Liver (tissue), 9 donors: ENCODE measurements around the gene GRPEL2. TPM values are rescaled to one million over a fixed set of nuclear protein-coding genes. Genes with fewer than 3 reads are reported as not detected.

ENCODE experiments used
- DNase-seq: peaks from one replicate; pipeline ENCODE4 v3.0.0-alpha.2; 2017; ENCODE audit warnings: low spot score
- H3K27ac ChIP-seq, 2 donors: one replicate each; pipeline ENCODE4 v1.7.0; 2013; ENCODE audit warnings: inconsistent platforms in 2 of 2, low read length in 2 of 2, control low read depth in 1 of 2, low read depth in 1 of 2, mild to moderate bottlenecking in 1 of 2
- H3K27me3 ChIP-seq, 4 donors: one replicate each; pipeline versions ENCODE4 v1.6.1 to v1.7.0; 2013; ENCODE audit warnings: low read length in 3 of 4, inconsistent platforms in 1 of 4, mild to moderate bottlenecking in 1 of 4, moderate library complexity in 1 of 4; ENCODE audit not compliant: control insufficient read depth in 4 of 4, insufficient read depth in 4 of 4
- H3K36me3 ChIP-seq, 4 donors: one replicate each; pipeline versions ENCODE4 v1.6.1 to v1.7.0; 2013; ENCODE audit warnings: low read length in 3 of 4, mild to moderate bottlenecking in 3 of 4, low read depth in 1 of 4, moderate library complexity in 1 of 4; ENCODE audit not compliant: control insufficient read depth in 4 of 4, insufficient read depth in 3 of 4
- H3K4me1 ChIP-seq, 4 donors: one replicate each; pipeline versions ENCODE4 v1.6.1 to v1.7.0; 2013; ENCODE audit warnings: low read length in 3 of 4, mild to moderate bottlenecking in 3 of 4, moderate library complexity in 1 of 4; ENCODE audit not compliant: control insufficient read depth in 4 of 4, insufficient read depth in 4 of 4
- H3K4me3 ChIP-seq, 3 donors: one replicate each; pipeline versions ENCODE4 v1.6.1 to v1.7.0; 2013; ENCODE audit warnings: low read length in 3 of 3, control low read depth in 1 of 3, low read depth in 1 of 3, mild to moderate bottlenecking in 1 of 3
- H3K9ac ChIP-seq, 2 donors: one replicate each; pipeline ENCODE4 v1.7.0; 2013; ENCODE audit warnings: low read length in 2 of 2, mild to moderate bottlenecking in 2 of 2, moderate library complexity in 2 of 2, control low read depth in 1 of 2, low read depth in 1 of 2
- H3K9me3 ChIP-seq, 4 donors: one replicate each; pipeline versions ENCODE4 v1.6.1 to v1.7.0; 2013; ENCODE audit warnings: low read length in 3 of 4; ENCODE audit not compliant: control insufficient read depth in 4 of 4
- ATF3 ChIP-seq: IDR thresholded peaks from 2 replicates; pipeline ENCODE4 v1.6.1; 2016; ENCODE audit warnings: antibody characterized with exemption
- EGR1 ChIP-seq, 2 donors: IDR thresholded peaks; 2 replicates each; pipeline ENCODE4 v1.6.1; 2016 to 2018; ENCODE audit warnings: antibody characterized with exemption in 2 of 2, low read depth in 2 of 2
- FOXA1 ChIP-seq: IDR thresholded peaks from 2 replicates; pipeline ENCODE4 v1.6.1; 2016; ENCODE audit warnings: antibody characterized with exemption
- FOXA2 ChIP-seq: IDR thresholded peaks from 2 replicates; pipeline ENCODE4 v1.6.1; 2016; ENCODE audit warnings: antibody characterized with exemption
- HNF4A ChIP-seq, 2 donors: conservative IDR thresholded peaks; 2 replicates each; pipeline ENCODE4 v1.6.1; 2016; ENCODE audit warnings: antibody characterized with exemption in 2 of 2, mild to moderate bottlenecking in 2 of 2
- HNF4G ChIP-seq: IDR thresholded peaks from 2 replicates; pipeline ENCODE4 v1.6.1; 2016; ENCODE audit warnings: antibody characterized with exemption
- JUND ChIP-seq, 2 donors: IDR thresholded peaks; 2 replicates each; pipeline ENCODE4 v1.6.1; 2016; ENCODE audit warnings: antibody characterized with exemption in 2 of 2
- MAX ChIP-seq: IDR thresholded peaks from 2 replicates; pipeline ENCODE4 v1.6.1; 2016; ENCODE audit warnings: antibody characterized with exemption
- NR2F2 ChIP-seq: IDR thresholded peaks from 2 replicates; pipeline ENCODE4 v1.6.1; 2016; ENCODE audit warnings: antibody characterized with exemption
- RAD21 ChIP-seq, 2 donors: IDR thresholded peaks; 2 replicates each; pipeline ENCODE4 v1.6.1; 2016; ENCODE audit warnings: antibody characterized with exemption in 2 of 2, mild to moderate bottlenecking in 2 of 2
- REST ChIP-seq: IDR thresholded peaks from 2 replicates; pipeline ENCODE4 v1.6.1; 2016; ENCODE audit warnings: antibody characterized with exemption, mild to moderate bottlenecking
- SP1 ChIP-seq: IDR thresholded peaks from 2 replicates; pipeline ENCODE4 v1.6.1; 2018; ENCODE audit warnings: antibody characterized with exemption, mild to moderate bottlenecking
- TAF1 ChIP-seq: conservative IDR thresholded peaks from 2 replicates; pipeline ENCODE4 v1.6.1; 2016; ENCODE audit warnings: antibody characterized with exemption, mild to moderate bottlenecking
- YY1 ChIP-seq: IDR thresholded peaks from 2 replicates; pipeline ENCODE4 v1.6.1; 2016; ENCODE audit warnings: antibody characterized with exemption, mild to moderate bottlenecking
- ZBTB33 ChIP-seq: IDR thresholded peaks from 2 replicates; pipeline ENCODE4 v1.6.1; 2016; ENCODE audit warnings: antibody characterized with exemption
- WGBS: extraction: QIAGEN DNeasy Blood & Tissue Kit; methylation state at CpG from one replicate; pipeline ENCODE4 v1.1.7; 2013; 5-methylcytosine and 5-hydroxymethylcytosine counted together
- polyA plus RNA-seq, 2 donors: library from polyadenylated mRNA; stranded (reverse) in 1 of 2; unstranded in 1 of 2; fragments of 200-250 nt in 1 of 2; fragments of >200 nt in 1 of 2; fragmentation: Nextera tagmentation in 1 of 2; extraction: Ambion mirVana in 1 of 2; gene quantifications; one replicate each; pipeline versions ENCODE4 v1.2.1 to v1.2.3, GENCODE V29; 2013 to 2015
- total RNA-seq, 2 donors: library from RNA; depleted of rRNA; stranded (reverse); fragments of >200 nt; gene quantifications; one replicate each; pipeline ENCODE4 v1.2.3, GENCODE V29; 2014
- donor health status: healthy.
- donor health status: healthy.
- donor health status: healthy.
- donor health status: healthy.
- donor health status: healthy.

The GRPEL2 gene
- total and polyA plus RNA-seq, 4 donors, result 2.5 to 9.5 (median 4.8) TPM

- Histone ChIP-seq H3K4me3 (no peak overlapping the region), H3K4me1 (peaks cover 0 to 9% (median 3%) of the 10 kb centered on the region in 4 donors), H3K27me3 (no peaks in the 10 kb centered on the region), H3K36me3 (no peaks in the 10 kb centered on the region), H3K27ac (no peak overlapping the region), H3K9me3 (no peaks in the 10 kb centered on the region), H3K9ac (no peak overlapping the region)
- TF ChIP-seq FOXA2, result no peak
- no peak for TF ChIP-seq HNF4G
- no peak for TF ChIP-seq ZBTB33
- TF ChIP-seq YY1, result no peak
- TF ChIP-seq TAF1, result no peak
- TF ChIP-seq HNF4A (conservative IDR thresholded peaks at IDR 0.05), result no peak
- TF ChIP-seq MAX, result no peak
- TF ChIP-seq REST, result no peak
- no peak for TF ChIP-seq FOXA1
- no peak for TF ChIP-seq SP1
- no peak for TF ChIP-seq ATF3
- no peak for TF ChIP-seq NR2F2
- TF ChIP-seq RAD21 (IDR thresholded peaks at IDR 0.05), result no peak
- TF ChIP-seq JUND (IDR thresholded peaks at IDR 0.05), result no peak
- no peak for TF ChIP-seq EGR1 (IDR thresholded peaks at IDR 0.05; ENCODE audit: low read depth in 2 of 2)
- no peak for DNase-seq
Measured at GRCh38 chr5:149325166-149325735, 20.0 kb upstream of the GRPEL2 start.

GRCh38 chr5:149325894-149326293, 19.4 kb upstream of the GRPEL2 start:
- DNase-seq, result no peak
- H3K36me3 ChIP-seq, result no peaks in the 10 kb centered on the region
- TF ChIP-seq TAF1, result no peak
- no peaks in the 10 kb centered on the region for H3K27me3 ChIP-seq
- H3K27ac ChIP-seq, result no peak overlapping the region
- WGBS, result 96% methylated on average over 5 of the region's 5 CpGs
- no peak overlapping the region for H3K9ac ChIP-seq
- no peaks in the 10 kb centered on the region for H3K9me3 ChIP-seq
- no peak overlapping the region for H3K4me3 ChIP-seq
- peaks cover 0 to 3% (median 0%) of the 10 kb centered on the region in 4 donors for H3K4me1 ChIP-seq
